HG03175 (cell line): ENCODE data around the gene FAM168A.

ENCODE experiments used
- ATAC-seq: cut with Tn5 transposase; IDR thresholded peaks from one replicate; pipeline ENCODE4 v1.9.1; 2021; ENCODE audit warnings: mild to moderate bottlenecking, moderate library complexity; ENCODE audit not compliant: unreplicated experiment

Gene FAM168A

DNA sequence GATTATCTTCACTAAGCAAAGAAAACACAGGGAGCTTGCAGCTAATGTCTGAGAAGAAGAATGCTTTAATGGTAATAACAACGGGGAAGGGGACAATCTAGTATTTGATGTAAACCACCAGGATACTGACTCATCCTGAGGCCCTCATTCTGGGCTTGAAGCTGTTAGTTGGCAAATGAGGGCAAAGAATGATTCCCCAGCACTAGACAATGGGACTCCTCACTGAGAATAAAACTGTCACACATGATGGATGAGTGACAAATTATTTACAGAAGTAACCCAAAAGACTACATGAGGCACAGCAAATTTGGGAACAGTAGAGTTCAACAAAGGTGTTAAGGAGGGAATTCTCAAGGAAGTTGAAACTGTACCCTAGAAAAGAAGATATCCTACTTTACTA is 76.3 kb downstream of the FAM168A start:
- ATAC-seq = no peak

DNA sequence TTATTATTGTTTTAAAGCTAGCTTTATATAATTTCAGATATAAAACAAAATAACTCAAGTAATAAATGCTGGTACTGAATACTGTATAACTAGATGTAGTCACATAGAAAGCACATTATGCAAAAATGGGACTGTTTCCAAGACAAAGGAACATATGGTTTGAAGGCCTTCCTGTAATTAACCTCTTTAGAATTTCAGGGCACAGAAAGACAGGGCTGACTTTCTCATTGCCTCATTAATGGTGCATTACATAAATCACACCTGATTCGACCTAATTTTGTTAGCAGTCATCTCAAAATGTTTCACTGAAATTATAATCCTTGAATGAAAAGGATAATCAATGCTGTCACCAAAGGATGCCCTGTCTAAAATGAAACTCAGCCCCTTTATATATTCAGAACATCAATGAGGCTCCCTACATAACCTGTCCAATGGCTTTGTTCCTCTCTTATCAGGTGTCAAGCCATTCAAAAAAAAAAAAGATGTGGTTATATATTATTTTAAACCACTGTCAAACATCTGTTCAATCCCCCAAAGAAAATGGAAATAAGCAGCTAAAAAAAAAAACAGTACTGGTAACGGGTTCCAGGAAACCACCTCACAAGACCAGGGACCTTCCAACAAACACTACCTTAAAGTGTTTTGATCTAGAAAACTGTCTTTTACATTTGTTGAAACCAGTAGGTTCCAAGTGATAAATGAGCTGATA is 77.4 kb downstream of the FAM168A start:
- ATAC-seq = no peak

DNA sequence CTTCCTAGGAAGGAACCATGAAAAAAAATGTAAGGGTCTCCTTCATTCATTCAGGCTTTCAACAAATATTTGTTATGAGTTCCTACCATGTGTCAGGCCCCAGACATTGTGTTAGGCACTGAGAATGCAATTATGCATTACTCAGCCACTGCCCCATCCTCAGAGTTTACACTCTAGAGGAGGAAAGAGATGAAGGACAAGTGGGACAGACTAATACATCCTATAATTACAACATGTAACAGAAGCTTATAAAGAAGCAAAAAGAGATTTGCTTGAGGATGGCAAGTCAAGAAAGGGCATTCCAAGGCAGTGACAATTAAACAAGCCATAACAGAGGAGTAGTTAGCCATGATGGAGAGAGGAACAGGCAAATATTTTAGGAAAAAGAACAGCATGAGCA is 78.6 kb downstream of the FAM168A start:
- ATAC-seq = no peak

DNA sequence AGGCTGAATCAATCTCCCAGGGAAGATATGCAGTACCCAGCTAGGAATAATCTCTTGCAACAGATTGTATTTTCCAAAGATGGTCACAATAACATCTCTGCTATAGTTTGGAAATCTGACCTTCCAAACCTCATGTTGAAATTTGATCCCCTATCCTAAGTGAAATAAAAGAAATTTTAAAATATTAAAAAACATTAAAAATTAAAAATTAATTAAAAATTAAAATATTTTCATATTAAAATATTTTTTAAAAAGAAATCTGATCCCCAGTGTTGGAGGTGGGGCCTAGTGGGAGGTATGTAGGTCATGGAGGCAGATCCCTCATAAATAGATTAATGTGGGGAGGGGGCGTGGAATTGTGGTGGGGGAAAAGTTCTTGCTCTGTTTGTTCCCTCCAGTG is 79.7 kb downstream of the FAM168A start:
- ATAC-seq = no peak

DNA sequence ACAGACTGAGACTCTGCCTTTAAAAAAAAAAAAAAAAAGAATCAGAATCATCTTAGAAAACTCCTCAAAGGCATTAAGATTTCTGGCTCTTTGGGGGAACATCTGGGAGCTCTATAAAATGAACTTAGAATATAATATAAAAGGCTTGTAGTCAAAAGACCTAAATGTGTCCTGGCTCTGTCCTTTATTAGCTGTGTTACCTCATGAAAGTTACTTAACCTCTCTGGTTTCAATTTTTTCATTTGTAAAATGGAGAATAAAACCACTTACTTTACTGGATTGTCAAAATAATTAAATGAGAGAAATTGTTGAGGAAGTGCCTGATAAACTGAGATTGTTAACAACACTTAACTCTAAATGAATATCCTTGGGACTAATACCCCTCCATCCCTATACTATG is 81.8 kb downstream of the FAM168A start:
- no peak for ATAC-seq

DNA sequence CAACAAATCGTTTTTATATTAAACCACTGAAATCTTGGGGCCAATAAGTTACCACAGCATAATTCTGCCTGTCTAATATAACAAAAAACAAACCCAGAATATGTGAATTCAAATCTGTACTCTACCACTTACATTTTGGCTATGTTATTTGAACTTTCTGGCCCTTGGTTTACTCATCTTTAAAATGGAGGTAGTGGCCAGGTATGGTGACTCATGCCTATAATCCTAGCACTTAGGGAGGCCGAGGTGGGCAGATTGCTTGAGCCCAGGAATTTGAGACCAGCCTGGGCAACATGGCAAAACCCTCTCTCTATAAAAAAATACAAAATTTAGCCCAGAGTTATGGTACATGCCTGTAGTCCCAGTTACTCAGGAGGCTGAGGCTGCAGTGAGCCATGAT is 84.2 kb downstream of the FAM168A start:
- no peak for ATAC-seq

DNA sequence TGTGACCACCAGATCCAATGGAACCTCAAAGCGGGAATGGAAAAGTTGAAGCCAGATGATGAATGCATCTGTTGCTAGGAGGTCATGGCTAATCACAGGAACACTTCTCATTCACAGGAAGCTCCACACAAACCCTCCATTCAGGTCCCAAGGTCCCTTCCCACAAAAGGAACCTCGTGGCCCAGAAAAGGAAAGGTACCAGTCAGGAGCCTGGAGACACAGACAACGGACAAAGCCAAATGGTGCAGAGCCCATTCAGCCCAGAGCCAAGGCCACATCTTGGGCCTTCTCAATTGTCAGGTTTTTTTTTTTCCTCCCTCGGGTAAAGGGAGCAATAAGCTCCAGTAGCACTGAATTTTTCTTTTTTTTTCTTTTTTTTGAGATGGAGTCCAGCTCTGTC is 87.0 kb downstream of the FAM168A start:
- no peak for ATAC-seq

DNA sequence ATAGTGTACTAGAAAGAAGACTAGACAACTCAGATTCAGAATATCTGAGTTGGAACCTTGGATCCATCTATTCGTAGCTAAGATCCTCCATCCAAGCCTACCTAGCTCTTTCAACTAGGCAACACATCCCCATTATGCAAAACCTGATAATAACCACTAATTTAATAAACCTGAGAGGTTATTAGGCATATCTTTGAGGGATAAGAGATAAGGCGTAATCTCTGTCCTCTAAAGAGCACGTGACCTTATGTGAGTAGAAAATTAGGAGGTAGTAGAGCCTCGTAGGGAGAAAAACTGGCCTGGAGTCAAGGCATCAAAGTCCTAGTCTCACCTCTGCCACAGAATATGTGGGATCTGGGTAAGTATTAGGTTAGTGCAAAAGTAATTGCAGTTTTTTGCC is 87.8 kb downstream of the FAM168A start:
- no peak for ATAC-seq

DNA sequence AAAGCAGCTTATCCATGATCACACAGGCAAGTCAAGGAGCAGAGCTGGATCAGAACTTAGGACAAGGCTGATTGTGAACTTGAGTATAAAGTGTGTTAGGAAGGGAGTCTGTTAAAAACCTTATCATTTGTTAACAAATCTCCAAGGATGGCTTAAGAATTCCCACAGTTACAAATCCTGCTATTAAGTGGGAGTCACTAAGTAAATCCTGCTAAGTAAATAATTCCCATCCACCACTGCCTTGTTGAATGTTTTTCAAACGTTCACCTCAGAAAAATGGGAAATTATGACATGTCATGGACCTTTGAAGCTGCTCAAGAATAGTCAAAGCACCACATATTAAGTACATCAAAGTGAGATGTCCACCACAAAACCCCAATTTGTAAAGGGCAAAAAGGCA is 88.7 kb downstream of the FAM168A start:
- ATAC-seq = no peak

DNA sequence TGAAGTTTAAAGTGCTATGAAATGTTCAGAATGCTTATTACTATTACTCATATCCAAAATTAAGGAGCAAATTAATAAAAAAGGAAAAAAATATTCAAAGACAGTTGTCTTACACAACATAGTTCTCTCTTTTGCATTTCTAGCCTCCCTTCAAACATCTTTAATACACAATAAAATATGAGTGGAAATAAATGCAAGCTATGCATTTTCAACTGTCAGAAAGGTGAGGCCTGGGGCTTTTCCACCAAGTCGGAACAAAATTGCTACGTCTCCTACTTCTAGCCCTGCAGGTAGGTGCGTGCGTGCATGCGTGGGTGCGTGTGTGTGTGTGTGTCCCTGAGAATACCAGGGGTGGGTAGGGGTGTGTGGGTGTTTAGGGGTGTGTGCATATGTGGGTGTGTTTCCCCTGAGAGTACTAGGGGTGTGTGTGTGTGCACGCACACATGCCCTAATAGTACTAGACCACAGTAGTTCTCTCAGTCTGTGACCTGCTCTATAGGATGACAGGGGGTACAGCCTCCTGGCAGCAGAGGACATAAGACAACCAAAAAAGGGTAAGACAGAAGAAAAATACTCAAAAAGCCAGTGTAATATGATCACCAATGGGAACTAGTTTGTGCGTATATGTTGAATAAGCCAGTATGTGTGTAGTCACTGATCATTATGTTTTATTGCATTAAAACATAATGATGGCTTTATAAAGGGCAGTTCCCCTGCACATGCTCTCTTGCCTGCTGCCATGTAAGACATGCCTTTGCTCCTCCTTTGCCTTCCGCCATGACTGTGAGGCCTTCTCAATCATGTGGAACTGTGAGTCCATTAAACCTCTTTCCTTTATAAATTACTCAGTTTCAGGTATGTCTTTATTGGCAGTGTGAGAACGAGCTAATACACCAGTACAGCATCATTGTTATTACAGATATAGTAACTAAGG is 89.4 kb downstream of the FAM168A start:
- no peak for ATAC-seq

DNA sequence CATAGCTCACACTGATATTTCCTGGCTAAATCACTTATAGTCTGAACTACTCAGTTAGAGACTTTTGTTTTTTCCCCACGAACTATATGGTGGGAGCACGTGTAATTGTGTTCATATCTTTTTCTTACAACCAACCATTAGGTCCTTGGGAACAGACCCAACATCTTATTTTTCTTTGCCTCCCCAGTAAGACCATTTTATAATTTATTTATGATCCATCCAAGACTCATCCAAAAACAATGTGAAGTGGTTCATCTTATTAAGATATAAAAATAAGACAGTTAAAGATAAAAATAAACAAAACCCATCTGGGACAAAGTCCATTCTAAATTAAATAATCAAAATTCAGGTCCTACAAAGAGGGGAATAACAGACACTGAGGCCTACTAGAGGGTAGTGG is 90.8 kb downstream of the FAM168A start:
- ATAC-seq = no peak

DNA sequence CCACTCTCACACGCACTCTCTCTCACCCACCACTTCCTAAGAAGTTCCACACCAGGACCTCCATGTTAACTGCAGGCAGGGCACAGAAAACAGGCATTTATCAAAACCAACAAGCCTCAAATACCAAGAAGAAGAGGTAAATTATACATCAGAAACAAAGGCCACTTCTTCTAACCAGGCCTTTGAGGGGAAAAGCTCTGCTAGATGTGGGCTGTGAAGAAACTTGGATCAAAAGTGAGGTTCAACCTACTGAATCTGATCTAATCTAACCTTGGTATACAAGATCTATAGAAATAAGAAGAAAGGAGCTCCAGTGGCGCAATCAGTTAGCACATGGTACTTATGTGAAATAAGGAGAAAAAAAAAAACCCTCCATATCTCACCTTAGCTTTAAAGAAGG is 91.9 kb downstream of the FAM168A start:
- ATAC-seq = no peak

DNA sequence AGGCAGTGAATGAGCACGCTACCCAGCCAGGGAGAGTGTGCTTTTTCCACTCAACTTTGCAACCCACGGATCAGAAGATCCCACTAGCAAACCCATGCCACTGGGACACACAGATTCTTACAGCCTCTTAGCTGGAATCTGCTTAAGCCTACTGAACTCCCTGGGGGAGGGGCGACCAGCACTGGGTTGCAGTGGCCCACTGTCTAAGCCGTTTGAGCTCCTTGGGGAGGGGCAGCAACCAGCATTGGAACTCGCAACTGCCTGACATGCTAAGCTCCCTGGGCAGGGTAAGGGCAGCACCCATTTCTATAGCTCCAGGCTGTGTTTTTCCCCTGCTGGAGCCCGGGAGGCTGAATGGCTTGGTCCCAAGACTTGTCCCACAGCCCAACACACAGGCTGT is 99.6 kb downstream of the FAM168A start:
- no peak for ATAC-seq

DNA sequence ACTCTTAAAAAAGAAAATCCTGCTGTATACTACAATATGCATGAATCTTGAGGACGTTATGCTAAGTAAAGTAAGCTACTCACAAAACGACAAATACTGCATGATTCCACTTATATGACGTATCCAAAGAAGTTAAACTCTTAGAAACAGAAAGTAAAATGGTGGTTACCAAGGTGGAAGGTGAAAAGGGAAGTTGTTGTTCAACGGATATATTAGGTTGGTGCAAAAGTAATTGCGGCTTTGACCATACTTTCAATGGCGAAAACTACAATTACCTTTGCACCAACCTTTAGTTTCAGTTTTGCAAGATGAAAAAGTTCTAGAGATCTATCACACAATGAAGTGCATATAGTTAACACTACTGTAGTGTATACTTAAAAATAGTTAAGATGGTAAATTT is 101.8 kb downstream of the FAM168A start:
- ATAC-seq = no peak

DNA sequence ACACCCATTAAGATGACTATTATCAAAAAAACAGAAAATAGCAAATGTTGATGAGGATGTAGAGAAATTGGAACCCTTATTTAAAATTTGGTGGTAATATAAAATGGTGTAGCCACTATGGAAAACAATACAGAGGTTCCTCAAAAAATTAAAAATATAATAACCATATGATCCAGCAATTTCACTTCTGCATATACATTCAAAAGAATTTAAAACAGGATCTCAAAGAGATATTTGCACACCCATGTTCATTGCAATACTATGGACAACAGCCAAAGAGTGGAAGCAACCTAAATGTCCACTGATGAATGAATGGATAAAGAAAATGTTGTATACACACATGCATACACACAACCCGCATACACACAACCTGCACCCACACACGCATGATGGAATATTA is 102.2 kb downstream of the FAM168A start:
- no peak for ATAC-seq

DNA sequence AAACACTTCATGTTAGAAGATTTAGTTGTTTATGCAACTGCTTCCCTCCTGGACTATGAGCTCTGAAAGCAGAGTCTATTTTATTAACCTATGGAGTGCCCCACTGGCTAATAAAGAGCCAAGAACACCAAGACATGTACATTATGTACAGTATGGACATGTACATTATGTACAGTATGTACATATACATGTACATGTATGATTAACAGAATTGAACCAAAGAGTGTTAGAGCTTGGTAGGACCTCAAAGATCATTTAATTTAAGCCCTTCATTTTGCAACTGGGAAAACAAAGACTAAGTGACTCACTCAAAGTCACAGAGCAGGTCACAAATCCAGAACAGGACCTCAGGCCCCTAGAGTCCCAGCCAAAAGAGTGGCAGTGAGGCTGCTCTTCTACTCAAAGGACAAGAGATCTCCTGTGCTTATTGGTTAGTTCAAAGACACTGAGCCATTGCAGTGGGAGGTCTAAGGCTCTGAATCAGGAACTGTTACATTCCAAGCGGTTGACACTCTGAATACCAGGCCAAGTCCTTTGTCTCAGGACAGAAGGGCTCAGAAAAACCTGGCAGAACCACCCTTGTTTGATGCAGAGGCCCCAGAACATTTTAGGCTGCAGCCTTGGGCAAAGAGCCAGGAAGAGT is 103.8 kb downstream of the FAM168A start:
- no peak for ATAC-seq

DNA sequence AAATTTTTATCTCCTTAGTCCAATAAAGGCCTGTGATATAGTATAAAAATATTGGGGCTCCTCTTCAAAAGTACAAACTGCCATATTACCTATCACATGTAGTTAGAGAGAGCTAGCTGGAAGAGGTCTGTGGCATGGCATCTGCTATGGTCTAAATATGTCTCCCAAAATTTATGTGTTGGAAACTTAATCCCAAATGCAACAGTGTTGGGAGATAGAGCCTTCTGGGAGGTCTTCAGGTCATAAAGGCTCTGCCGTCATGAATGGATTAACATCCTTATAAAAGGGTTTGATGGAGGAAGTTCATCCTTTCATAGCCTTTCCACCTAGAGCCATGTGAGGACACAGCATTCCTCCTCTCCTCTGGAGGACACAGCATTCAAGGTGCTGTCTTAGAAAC is 116.3 kb downstream of the FAM168A start:
- ATAC-seq = no peak

DNA sequence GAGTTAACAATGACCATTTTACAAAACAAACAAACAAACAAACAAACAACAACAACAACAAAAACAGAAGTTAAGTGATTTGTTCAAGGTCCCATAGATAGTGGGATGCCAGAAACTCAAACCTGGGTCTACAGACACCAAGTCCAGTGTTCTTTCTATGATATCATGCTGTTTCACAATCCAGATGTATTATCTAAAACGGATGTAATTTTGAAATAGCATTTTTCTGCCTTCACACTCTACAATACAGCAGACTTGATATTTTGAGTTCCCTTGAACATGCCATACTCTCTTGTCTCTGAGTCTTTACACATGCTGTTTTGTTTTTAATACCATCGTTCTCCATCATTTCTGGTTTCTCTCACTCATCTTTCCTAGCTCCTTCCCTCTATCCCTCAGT is 117.2 kb downstream of the FAM168A start:
- ATAC-seq = no peak

DNA sequence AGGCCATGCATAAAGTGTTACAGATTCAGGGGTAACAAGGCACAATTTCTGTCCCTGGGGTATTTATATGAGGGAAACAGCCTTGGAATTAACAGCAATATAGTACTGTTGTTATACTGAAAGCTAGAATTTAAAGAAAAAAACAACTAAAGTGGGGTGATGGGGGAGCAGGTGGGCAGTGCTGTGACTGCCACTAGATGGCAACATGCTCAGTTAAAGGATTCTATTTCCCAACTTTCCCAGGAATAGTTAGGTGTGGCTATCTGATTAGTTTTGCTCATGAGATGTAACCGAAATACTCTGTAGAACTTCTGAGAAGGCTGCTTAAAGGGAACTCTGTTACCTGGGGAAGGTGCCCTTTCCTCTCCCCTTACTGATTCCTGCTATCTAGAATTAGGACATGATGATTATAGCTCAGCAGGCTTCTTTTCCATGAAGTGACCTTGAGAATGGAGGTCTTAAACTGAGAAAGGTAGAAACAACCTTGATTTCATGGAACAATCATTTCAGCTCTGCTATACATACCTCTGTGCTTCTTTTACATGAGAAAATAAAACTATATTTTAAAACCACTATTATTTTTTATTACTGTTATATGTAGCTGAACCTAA is 119.1 kb downstream of the FAM168A start:
- ATAC-seq = no peak

DNA sequence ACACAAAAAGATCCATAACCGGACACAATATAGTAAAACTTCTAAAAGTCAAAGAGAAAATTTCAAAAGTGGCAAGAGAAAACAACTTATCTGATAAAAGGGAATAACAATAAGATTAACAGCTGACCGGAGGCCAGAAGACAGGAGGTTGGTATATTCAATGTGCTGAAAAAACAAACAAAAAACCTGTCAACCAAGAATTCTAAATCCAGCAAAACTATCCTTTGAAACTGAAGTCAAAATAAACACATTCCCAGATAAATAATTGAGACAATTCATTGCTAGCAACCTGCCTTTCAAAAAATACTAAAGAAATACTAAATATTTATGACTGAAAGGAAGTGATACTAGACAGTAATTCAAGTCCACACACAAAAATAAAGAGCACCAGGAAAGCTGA is 120.4 kb downstream of the FAM168A start:
- ATAC-seq = no peak

DNA sequence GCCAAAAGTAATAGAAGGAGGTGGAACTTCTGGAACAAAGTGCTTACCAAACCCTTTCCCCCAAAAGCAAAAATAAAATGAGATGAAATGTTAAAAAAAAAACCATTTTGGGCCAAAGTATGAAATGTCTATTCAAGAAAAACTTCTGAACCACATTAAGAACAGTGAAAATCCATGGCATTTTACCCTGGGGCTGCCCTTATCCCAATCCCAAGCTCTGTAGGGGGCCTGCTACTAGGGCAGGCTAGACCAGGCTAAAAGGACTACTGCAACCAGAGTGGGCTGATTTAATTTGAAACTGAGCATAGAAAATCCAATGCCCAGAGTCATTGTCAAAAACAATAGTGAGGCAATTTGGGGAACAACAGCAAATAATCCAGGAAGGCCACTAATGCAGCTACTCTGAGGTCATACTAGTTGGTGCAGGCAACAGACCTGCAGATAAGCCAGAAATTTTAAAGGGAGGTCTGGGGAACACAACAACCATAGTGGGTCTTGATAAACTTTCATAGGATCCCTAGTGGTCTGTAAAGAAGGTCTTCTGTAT is 122.3 kb downstream of the FAM168A start:
- ATAC-seq = no peak
